Heart left ventricle (tissue), 16 donors: ENCODE measurements around the gene ATP2B2. TPM values are rescaled to one million over a fixed set of nuclear protein-coding genes. Genes with fewer than 3 reads are reported as not detected.

Source experiments
- ATAC-seq, 4 donors: fragments of 200-7000 bp; cut with Tn5 transposase; one replicate each; pipeline ENCODE4 v1.9.1; 2020 to 2022; ENCODE audit warnings: moderate library complexity in 4 of 4, mild to moderate bottlenecking in 3 of 4, moderate number of reproducible peaks in 1 of 4
- DNase-seq, 5 donors: peaks; one replicate each; pipeline ENCODE4 v3.0.0-alpha.2; 2020
- H3K27ac ChIP-seq, 12 donors: fragments of 200-600 bp; sonication (generic) in 4 of 12; one replicate each; pipeline versions ENCODE4 v1.5.0 to v1.8.0; 2016 to 2022; ENCODE audit warnings: mild to moderate bottlenecking in 2 of 12
- H3K27me3 ChIP-seq, 9 donors: fragments of 200-600 bp; sonication (generic) in 2 of 9; one replicate each; pipeline versions ENCODE4 v1.5.1 to v1.8.0; 2016 to 2022; ENCODE audit warnings: mild to moderate bottlenecking in 3 of 9
- H3K36me3 ChIP-seq, 9 donors: fragments of 200-600 bp; sonication (generic) in 2 of 9; one replicate each; pipeline versions ENCODE4 v1.5.0 to v1.8.0; 2018 to 2022; ENCODE audit warnings: mild to moderate bottlenecking in 2 of 9
- H3K4me1 ChIP-seq, 12 donors: fragments of 200-600 bp; sonication (generic) in 4 of 12; one replicate each; pipeline versions ENCODE4 v1.5.0 to v1.8.0; 2016 to 2022; ENCODE audit warnings: mild to moderate bottlenecking in 3 of 12
- H3K4me3 ChIP-seq, 12 donors: fragments of 200-600 bp; sonication (generic) in 4 of 12; one replicate each; pipeline versions ENCODE4 v1.5.0 to v1.8.0; 2017 to 2022; ENCODE audit warnings: mild to moderate bottlenecking in 9 of 12, moderate library complexity in 4 of 12
- H3K9me3 ChIP-seq, 12 donors: fragments of 200-600 bp; sonication (generic) in 4 of 12; one replicate each; pipeline versions ENCODE4 v1.5.0 to v1.8.0; 2016 to 2022; ENCODE audit warnings: mild to moderate bottlenecking in 1 of 12
- POLR2A ChIP-seq, 2 donors: fragments of 450-650 bp; IDR thresholded peaks; one replicate each; pipeline ENCODE4 v1.6.1; 2017; ENCODE audit warnings: antibody characterized with exemption in 2 of 2, mild to moderate bottlenecking in 2 of 2, moderate library complexity in 2 of 2
- WGBS, 4 donors: extraction: QIAGEN DNeasy Blood & Tissue Kit in 2 of 4; methylation state at CpG; one replicate each; pipeline versions ENCODE4 v1.1.5 to v1.1.7; 2013 to 2018; 5-methylcytosine and 5-hydroxymethylcytosine counted together
- intact Hi-C, 10 donors: fragments of 100-400 bp; cut with DNase I; formaldehyde crosslinking; loops; one replicate each; pipeline versions ENCODE4 v1.11.1 to v1.14.2; 2022
- polyA plus RNA-seq, 2 donors: library from polyadenylated mRNA; stranded (reverse); fragments of 200-250 nt; gene quantifications; one replicate each; pipeline ENCODE4 v1.2.3, GENCODE V29; 2013
- total RNA-seq, 9 donors: library from RNA; depleted of rRNA in 2 of 9; stranded (reverse); fragments of >200 nt in 2 of 9; fragmentation: NEBNext Ultra II Directional in 3 of 9; extraction: Animal tissue kit (Norgen Biotek cat#: 25700) in 3 of 9; gene quantifications; one replicate each; pipeline versions ENCODE4 v1.1.0 to v1.2.4, GENCODE V29; 2016 to 2023
- TF ChIP-seq, protein P1 (sequence below), 12 donors: fragments of 200-600 bp; sonication (generic) in 4 of 12; IDR thresholded peaks; one replicate each; pipeline versions ENCODE4 v1.5.0 to v1.8.0; 2018 to 2022; ENCODE audit warnings: antibody characterized with exemption in 12 of 12, mild to moderate bottlenecking in 5 of 12
- donor health status: ischemic (EF 13 %, LVEDD 7.1; RV severe dilation, severe dysfunction).
- donor health status: healthy with polysubstance abuse.
- donor health status: DM: no; HTN: yes; CAD: no.
- donor health status: DM: no; HTN: no; CAD: no.
- donor health status: ischemic (EF 25% LVEDD 6.9; RV normal size, moderate dysfunction).
- donor health status: ischemic (EF 25% LVEDD 5.7; RV mildly dilated, moderate dysfunction).
- donor health status: healthy.
- donor health status: DM: yes; HTN: yes; CAD: no.
- donor health status: ischemic (EF 35%, LVEDD 5.7; RV mildly dilated, moderate dysfunction).
- donor health status: nonischemic (EF 11% LVEDD 7.7; RV severe dilation, severe dysfunction).
- donor health status: DM: yes; HTN: yes; CAD: no.
- donor health status: PGD.
- donor health status: ischemic (EF 29% LVEDD 5.4; RV normal size, mild dysfunction).
- donor health status: nonischemic (EF 23%, LVEDD 6.1; RV moderate dilation, normal function).

ATP2B2 gene
- total and polyA plus RNA-seq, 11 donors: 0.01 to 0.35 (median 0.12) TPM; not detected in 3

DNA sequence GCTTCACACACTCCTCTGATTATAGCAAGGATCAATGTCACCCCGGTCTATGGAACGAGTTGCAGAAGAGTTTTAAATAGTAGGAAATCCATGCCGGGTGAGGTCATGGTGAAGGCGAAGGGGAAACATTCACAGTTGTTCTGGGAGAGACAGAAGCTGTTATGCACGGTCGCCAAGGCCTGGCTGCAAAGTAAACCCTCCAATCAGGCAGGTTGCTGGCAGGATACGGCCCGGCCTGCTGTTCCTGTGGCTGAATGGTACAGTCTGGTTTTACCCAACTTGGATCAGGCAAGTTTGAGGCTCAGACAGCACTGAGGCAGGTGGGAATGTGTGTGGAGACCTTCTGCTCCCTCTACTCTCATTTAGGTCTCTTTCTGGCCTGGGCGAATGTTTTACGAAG lies 45.3 kb upstream of the ATP2B2 start:
- DNase-seq (peak in 4 of 5 donors; percentile 18 to 51 (median 34)), ATAC-seq (peak; percentile 75 to 95 (median 84))
- no peak overlapping the region for H3K4me3 ChIP-seq
- peaks cover 0 to 8% (median 0%) of the 10 kb centered on the region in 9 donors for H3K27me3 ChIP-seq
- no peaks in the 10 kb centered on the region for H3K9me3 ChIP-seq
- no peaks in the 10 kb centered on the region for H3K36me3 ChIP-seq
- peak overlapping the region in 4 of 12 donors; percentile 9 to 54 (median 38) for H3K27ac ChIP-seq
- H3K4me1 ChIP-seq: peaks cover 0 to 15% (median 0%) of the 10 kb centered on the region in 12 donors
- intact Hi-C loops: no loop called here
- TF ChIP-seq, protein P1, sequence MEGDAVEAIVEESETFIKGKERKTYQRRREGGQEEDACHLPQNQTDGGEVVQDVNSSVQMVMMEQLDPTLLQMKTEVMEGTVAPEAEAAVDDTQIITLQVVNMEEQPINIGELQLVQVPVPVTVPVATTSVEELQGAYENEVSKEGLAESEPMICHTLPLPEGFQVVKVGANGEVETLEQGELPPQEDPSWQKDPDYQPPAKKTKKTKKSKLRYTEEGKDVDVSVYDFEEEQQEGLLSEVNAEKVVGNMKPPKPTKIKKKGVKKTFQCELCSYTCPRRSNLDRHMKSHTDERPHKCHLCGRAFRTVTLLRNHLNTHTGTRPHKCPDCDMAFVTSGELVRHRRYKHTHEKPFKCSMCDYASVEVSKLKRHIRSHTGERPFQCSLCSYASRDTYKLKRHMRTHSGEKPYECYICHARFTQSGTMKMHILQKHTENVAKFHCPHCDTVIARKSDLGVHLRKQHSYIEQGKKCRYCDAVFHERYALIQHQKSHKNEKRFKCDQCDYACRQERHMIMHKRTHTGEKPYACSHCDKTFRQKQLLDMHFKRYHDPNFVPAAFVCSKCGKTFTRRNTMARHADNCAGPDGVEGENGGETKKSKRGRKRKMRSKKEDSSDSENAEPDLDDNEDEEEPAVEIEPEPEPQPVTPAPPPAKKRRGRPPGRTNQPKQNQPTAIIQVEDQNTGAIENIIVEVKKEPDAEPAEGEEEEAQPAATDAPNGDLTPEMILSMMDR (IDR thresholded peaks at IDR 0.05): no peak
- no peak for TF ChIP-seq POLR2A (IDR thresholded peaks at IDR 0.05)
- WGBS, 4 donors: 32 to 60% (median 42%) methylated on average over 10 of the region's 10 CpGs

DNA sequence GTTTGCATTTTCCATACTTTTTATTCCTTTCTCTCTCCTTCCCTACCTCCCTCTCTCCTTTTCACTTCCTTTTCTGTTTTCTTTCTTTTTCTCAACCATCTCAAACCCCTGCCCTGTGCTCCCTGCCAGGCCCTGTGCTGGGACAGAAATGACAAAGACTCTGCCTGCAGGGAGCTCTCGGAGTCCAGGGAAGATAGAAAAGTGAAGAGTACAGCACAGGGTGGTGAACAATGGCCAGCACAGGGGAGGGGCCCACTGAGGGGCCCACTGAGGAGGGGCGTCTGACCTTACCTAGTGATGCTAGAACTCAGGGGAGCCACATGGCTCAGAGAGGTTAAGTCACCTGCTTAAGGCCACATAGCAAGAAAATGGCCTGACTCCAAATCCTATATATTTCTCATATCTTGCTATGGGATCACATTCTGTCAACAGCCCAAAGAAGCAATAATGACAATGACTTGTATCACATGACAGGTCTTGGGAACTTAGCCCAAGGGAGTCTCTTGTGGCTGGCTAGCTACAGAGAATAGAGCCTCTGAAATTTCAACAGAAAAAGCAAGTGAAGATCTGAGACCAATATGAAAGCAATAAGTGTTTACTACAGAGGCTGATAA lies 44.3 kb upstream of the ATP2B2 start:
- Histone ChIP-seq H3K9me3 (no peaks in the 10 kb centered on the region), H3K27ac (no peak overlapping the region), H3K4me3 (no peak overlapping the region), H3K27me3 (peaks cover 0 to 5% (median 0%) of the 10 kb centered on the region in 9 donors), H3K36me3 (no peaks in the 10 kb centered on the region), H3K4me1 (peaks cover 0 to 15% (median 0%) of the 10 kb centered on the region in 12 donors)
- no peak for TF ChIP-seq POLR2A (IDR thresholded peaks at IDR 0.05)
- TF ChIP-seq, protein P1 (IDR thresholded peaks at IDR 0.05): no peak
- DNase-seq (no peak), ATAC-seq (no peak)
- WGBS, 4 donors: 76 to 86% (median 79%) methylated on average over 2 of the region's 2 CpGs
- intact Hi-C loops: no loop called here

DNA sequence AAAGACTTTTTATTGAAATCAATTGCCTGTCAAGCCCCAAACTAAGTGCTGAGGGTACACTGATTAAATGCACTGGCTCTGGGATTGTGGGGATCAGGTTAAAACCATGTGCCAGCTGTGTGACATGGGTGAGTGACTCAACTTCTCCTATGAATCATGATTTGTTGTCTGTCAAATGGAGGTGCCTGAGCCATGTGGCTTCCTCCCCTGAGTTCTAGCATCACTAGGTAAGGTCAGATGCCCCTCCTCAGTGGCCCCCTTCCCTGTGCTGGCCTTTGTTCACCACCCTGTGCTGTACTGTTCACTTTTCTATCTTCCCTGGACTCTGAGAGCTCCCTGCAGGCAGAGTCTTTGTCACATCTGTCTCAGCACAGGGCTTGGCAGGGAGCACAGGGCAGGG lies 43.6 kb upstream of the ATP2B2 start:
- no peaks in the 10 kb centered on the region for H3K9me3 ChIP-seq
- ATAC-seq (no peak), DNase-seq (peak in 1 of 5 donors; percentile 1)
- intact Hi-C loops: no loop called here
- no peak for TF ChIP-seq POLR2A (IDR thresholded peaks at IDR 0.05)
- TF ChIP-seq, protein P1 (IDR thresholded peaks at IDR 0.05): no peak
- H3K4me1 ChIP-seq: peaks cover 0 to 15% (median 0%) of the 10 kb centered on the region in 12 donors
- H3K27me3 ChIP-seq: peaks cover 0 to 5% (median 0%) of the 10 kb centered on the region in 9 donors
- no peaks in the 10 kb centered on the region for H3K36me3 ChIP-seq
- no peak overlapping the region for H3K27ac ChIP-seq
- no peak overlapping the region for H3K4me3 ChIP-seq

DNA sequence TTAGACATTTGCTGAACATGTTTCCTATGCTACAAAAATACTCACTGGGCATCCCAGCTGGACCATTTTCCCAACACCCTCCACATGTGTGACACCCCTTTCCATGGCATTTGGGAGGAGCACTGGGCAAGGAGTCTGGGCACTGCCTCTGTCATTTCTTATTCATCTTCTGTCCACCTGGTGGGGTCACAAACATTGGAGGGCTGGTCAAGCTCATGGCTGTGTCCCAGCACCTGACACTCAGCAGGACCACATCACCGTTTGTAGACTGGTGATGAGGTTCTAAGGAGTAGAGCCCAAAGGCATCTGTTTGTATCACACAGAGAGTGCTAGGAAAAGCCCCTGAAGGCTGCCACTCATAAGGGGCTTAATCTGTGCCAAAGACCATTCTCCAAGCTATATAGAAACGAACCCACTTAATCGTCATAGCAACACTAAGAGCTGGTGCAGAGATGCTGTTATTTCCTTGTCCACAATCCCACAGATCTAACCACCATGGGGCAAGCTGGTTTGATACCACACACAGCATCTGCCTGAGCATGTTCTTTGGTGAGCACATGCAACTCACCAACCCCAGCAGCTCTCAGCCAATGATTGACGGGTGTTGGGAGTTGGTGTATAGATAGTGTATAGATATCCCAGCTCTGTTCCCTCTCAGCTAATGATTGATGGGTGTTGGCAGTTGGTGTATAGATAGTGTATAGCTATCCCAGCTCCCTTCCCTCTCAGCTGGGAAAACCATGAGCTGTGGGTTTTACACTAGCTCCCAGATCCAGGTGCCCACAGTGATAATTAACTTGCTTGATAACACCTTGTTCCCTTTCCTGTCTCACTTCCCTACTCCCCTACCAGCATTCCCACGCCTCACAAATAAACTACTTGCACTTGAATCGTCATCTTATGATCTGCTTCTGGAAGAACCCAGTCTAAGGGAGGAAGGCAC lies 42.7 kb upstream of the ATP2B2 start:
- H3K27ac ChIP-seq: no peak overlapping the region
- WGBS, 4 donors: 29 to 42% (median 34%) methylated on average over 6 of the region's 6 CpGs
- H3K4me1 ChIP-seq: peaks cover 0 to 15% (median 0%) of the 10 kb centered on the region in 12 donors
- no peak for ATAC-seq
- H3K27me3 ChIP-seq: peaks cover 0 to 5% (median 0%) of the 10 kb centered on the region in 9 donors
- H3K36me3 ChIP-seq: no peaks in the 10 kb centered on the region
- intact Hi-C loops: no loop called here
- TF ChIP-seq, protein P1 (IDR thresholded peaks at IDR 0.05): no peak
- TF ChIP-seq POLR2A (IDR thresholded peaks at IDR 0.05): no peak
- peaks cover 0 to 4% (median 0%) of the 10 kb centered on the region in 12 donors for H3K9me3 ChIP-seq
- H3K4me3 ChIP-seq: no peak overlapping the region
- DNase-seq: peak in 1 of 5 donors; percentile 4
